NCI-H526 treated with DMSO at 0.1 percent for 48 hours (cell line): Measurements from ENCODE around the gene PSMA5.

Experiments
- DNase-seq: peaks from one replicate; lab custom pipeline; 2025; lab: John Stamatoyannopoulos, UW

The PSMA5 gene

DNA sequence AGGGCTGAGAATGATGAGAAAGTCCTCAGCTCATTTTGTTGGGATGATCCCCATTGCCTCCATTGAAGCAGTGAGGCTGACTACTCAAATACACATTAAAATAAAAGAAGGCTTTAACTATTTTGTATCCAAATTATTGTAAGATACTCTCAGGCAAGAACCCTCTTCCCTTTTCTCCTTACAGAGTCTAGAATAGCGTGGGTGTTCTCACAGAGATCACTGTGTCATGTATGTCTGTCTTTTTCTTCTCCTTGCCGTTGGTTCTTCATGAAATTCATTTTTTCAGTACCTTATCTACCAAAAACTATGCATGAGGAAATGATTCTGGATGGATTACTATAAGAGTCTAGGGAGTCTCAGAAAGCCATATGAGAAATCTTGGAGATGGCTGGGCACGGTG is 58.6 kb downstream of the PSMA5 start:
- DNase-seq = no peak

DNA sequence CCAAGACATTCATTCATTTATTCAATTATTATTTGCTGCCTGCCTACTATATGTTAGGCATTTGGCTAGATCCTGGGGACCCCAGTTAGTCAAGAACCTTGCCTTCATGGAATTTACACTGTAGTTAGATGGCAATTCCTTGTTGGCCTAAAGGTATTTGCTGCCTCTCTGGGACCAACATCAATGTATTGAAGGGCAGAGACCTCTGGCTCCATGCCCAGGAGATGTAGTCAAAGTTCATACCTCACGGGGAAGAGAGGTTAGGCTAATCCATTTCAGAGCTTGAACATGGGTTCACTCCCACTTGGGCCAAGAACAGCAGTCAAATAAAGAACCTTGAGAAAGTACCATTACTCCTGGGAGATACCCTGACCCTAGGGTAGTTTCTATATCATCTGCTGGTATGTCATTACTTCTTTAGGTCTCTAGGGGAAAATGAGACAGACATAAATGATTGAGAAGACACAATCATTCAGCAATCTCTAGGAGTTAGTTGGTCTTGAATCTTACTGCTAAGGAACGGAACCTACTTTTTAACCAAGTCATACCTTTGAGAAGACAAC is 60.5 kb downstream of the PSMA5 start:
- no peak for DNase-seq

DNA sequence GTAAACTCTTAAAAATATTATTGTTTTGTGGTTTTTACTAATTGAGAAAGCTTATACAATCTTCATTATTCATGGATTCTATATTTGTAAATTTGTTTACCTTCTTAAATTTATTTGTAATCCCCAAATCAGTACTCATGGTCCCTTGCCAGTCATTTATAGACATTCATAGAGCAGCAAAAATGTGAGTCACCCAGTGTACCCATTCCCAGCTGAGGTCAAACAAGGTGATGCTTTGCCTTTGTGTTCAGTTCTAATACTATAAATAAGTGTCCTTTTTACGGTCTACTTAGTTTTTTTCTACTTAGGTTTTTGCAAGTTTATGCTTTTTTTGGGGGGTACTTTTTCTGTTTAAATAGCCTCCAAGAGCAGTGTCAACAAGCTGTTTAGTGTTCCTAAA is 64.6 kb downstream of the PSMA5 start:
- DNase-seq = no peak

GRCh38 chr1:109361069-109361468 is 65.2 kb downstream of the PSMA5 start:
- no peak for DNase-seq

DNA sequence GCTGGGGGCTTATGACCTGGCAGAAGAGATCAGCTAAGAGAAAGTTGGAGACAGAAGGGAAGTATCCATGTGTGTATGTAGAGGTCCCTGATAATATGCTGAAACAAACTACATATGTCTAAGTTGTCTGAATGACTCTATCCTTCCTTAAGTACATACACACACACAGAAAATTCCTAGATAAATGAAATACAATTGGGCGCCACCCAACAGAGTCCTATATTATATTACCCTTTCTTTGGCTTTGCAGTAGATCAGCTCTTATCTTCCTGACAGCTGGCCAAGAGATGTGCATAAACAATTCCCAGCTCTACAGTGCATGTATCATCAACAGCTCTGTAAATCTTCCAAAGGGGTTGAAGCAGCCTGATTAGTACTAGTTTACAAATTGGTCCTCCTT is 68.6 kb downstream of the PSMA5 start:
- DNase-seq = no peak

DNA sequence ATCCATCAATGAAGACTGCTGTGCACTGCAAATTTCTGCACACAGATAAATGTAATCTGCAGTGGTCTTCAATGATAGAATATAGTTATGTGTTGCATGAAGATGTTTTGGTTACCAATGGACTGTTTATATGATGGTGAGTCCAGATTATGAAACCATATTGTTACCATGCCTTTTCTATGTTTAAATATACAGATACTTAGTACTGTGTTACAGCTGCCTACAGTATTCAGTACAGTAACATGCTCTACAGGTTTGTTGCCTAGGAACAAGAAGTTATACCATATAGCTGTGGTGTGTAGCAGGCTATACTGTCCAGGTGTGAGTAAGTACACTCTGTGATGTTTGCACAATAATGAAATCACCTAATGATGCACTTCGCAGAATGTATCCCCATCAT is 69.3 kb downstream of the PSMA5 start:
- DNase-seq = no peak

DNA sequence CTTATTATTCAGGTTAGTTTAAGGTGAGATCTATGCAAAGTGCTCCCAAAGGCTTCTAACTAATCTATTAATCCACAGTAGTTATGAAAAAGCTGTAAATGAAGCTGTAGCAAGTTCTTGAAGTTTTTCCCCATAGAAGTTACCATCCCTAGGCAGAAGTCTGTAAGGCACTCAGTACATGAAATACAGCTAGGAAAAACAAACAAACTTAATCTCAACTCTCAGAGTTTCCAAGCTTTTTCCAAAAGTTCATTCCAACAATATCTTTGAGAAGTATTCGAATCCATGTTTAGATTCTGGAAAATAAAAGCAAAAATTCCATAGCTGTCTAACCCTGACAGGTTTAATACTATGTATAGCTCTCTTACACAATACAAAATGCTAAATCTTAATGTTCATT is 69.7 kb downstream of the PSMA5 start:
- DNase-seq = no peak

GRCh38 chr1:109354929-109355328 is 71.3 kb downstream of the PSMA5 start:
- no peak for DNase-seq

DNA sequence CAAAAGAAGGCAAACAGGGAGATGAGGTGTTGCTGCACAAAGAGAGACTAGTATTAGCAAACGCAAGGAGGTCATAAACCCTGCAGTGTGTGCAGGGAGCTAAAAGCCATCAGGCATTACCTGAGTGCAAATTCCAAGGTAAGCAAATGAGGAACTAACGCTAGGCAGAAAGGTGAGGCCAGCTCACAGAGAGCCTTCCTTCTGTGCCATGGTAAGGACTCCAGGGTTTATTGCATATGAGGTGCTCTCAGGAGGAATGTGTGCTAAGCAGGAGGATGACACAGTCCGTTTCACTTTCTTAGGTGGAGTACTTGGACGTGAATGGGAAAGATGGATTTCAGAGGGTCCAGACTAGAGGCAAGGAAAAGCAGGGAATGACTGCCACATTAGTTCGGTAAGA is 74.8 kb downstream of the PSMA5 start:
- no peak for DNase-seq

GRCh38 chr1:109350655-109351054 is 75.6 kb downstream of the PSMA5 start:
- DNase-seq = no peak

GRCh38 chr1:109350182-109350581 is 76.1 kb downstream of the PSMA5 start:
- DNase-seq = no peak
